ENCODE data around the gene STK24. TPM values are rescaled to one million over a fixed set of nuclear protein-coding genes. Genes with fewer than 3 reads are reported as not detected.
A peak's percentile ranks its signal among the peaks of the same experiment; 100 is the strongest.

The STK24 gene
- total RNA-seq, 1 donor from 2014 or later = 44.2 TPM

- ATAC-seq (no peak), DNase-seq (ENCODE audit: low spot score) (no peak)
- intact Hi-C loops (cut with DNase I) = no loop called here
These were observed 12.7 kb downstream of the STK24 start for GRCh38 chr13:98564204-98564603.

- no peak for DNase-seq (ENCODE audit: low spot score)
- no peak for ATAC-seq
- intact Hi-C loops (cut with DNase I) = no loop called here
These were observed 13.8 kb downstream of the STK24 start for GRCh38 chr13:98563071-98563470.

DNA sequence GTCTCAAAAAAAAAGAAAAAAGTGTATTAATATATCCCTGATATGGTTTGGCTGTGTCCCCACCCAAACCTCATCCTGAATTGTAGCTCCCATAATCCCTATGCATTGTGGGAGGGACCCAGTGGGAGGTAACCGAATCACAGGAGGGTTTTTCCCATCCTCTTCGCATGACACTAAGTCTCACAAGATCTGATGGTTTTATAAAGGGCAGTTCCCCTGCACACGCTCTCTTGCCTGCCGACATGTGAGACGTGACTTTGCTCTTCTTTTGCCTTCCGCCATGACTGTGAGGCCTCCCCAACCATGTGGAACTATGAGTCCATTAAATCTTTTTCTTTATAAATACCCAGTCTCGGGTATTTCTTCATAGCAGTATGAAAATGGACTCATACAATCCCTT, 17.7 kb downstream of the STK24 start:
- DNase-seq (ENCODE audit: low spot score) = no peak
- intact Hi-C loops (cut with DNase I) = no loop called here
- no peak for ATAC-seq

GRCh38 chr13:98557937-98558792, 18.7 kb downstream of the STK24 start:
- DNase-seq (ENCODE audit: low spot score) (no peak), ATAC-seq (no peak)
- intact Hi-C loops (cut with DNase I) = no loop called here

- no peak for DNase-seq (ENCODE audit: low spot score)
- intact Hi-C loops (cut with DNase I) = no loop called here
- no peak for ATAC-seq
These were observed 19.8 kb downstream of the STK24 start for GRCh38 chr13:98556968-98557631.

DNA sequence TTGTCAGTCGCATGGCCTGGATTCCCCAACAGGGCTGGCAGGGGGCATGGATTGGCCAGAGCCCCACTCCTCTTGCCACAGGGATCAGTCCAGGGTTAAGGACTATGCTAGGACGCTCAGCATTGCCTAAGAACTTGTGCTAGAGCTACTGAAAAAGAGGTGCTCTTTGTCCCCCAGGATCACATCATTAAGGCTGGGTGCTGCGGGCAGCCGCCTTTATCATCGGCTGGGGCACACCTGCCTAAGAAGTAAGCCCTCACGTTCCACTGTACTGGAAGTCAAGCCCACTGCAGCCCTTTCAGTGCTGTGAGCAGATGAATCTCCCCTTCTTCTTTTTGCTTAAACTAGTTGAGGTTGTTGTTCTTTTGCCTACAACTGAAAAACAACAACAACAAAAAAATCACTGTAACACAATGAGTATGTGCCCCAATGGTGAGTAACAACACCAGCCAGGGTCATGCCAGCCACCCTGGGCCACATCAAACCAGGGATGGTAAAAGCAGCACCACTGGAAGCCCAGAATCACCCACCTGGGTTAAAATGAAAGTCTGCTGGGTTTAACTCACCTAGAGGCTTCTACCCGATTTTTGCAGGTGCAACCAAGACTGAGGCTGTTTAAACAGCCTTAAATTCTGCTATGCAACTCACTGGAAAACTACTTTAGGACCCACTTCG, 20.6 kb downstream of the STK24 start:
- no peak for DNase-seq (ENCODE audit: low spot score)
- intact Hi-C loops (cut with DNase I) = no loop called here
- ATAC-seq = no peak

DNA sequence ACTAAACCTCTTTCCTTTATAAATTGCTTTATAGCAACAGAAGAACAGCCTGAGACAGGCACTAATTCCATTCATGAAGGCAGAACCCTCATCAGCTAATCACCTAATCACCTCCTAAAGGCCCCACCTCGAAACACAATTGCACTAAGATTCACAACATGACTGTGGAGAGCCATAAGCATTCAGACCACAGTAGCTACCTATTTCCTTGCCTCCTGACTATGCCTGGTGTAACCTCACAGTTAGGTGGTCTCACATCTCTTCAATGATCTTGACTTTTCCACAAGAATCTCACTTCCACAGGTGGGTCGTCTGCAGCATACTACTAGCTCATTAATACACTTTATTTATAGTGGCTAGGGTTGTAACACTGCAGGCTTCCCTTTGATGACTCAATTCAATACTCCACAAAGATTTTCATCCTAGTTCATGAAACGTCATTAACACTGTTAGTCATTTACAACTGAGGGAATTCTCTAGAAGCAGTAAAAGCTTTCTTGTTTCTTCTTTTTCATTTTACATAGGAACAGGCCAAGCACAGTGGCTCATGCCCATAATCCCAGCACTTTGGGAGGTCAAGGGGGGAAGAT, 27.1 kb downstream of the STK24 start:
- DNase-seq (ENCODE audit: low spot score) (no peak), ATAC-seq (no peak)
- intact Hi-C loops (cut with DNase I) = no loop called here

DNA sequence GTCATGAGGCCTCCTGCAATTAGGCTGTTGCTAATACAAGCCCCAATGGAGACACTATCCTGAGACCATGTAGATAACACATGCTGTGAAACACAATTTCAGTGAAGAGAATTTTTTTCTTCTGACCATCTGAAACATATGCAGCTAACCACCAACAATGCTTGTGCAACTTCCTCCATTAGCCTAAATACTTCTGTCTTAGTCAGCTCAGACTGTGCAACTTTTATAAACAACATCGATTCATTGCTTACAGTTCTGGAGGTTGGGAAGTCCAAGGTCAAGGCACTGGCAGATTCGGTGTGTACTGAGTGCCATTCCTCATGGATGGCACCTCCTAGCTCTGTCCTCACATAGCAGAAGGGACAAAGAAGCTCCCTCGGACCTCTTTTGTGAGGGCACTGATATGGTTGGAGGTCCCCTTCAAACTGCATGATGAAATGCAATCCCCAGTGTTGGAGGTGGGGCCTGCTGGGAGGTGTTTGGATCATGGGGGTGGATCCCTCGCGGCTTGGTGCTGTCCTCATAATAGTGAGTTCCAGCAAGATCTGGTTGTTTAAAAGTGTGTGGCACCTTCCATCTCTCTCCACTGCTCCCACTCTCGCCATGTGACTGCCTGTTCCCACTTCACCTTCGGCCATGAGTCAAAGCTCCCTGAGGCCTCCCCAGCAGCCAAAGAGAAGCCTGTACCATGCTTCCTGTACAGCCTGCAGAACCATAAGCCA, 27.7 kb downstream of the STK24 start:
- DNase-seq (ENCODE audit: low spot score) = no peak
- peak; percentile 9 for ATAC-seq
- intact Hi-C loops (cut with DNase I) = no loop called here

- intact Hi-C loops (cut with DNase I) = no loop called here
- no peak for ATAC-seq
- no peak for DNase-seq (ENCODE audit: low spot score)
These were observed 28.7 kb downstream of the STK24 start for GRCh38 chr13:98548230-98548629.

- intact Hi-C loops (cut with DNase I) = no loop called here
- ATAC-seq (no peak), DNase-seq (ENCODE audit: low spot score) (no peak)
These were observed 29.5 kb downstream of the STK24 start for GRCh38 chr13:98547455-98547854.

- ATAC-seq (no peak), DNase-seq (ENCODE audit: low spot score) (no peak)
- intact Hi-C loops (cut with DNase I) = no loop called here
These were observed 30.5 kb downstream of the STK24 start for GRCh38 chr13:98546402-98546801.

GRCh38 chr13:98544104-98544710, 32.7 kb downstream of the STK24 start:
- intact Hi-C loops (cut with DNase I) = no loop called here
- peak; percentile 22 for ATAC-seq
- no peak for DNase-seq (ENCODE audit: low spot score)

- peak; percentile 47 for ATAC-seq
- no peak for DNase-seq (ENCODE audit: low spot score)
- intact Hi-C loops (cut with DNase I) = no loop called here
These were observed 33.4 kb downstream of the STK24 start for GRCh38 chr13:98543378-98544103.

DNA sequence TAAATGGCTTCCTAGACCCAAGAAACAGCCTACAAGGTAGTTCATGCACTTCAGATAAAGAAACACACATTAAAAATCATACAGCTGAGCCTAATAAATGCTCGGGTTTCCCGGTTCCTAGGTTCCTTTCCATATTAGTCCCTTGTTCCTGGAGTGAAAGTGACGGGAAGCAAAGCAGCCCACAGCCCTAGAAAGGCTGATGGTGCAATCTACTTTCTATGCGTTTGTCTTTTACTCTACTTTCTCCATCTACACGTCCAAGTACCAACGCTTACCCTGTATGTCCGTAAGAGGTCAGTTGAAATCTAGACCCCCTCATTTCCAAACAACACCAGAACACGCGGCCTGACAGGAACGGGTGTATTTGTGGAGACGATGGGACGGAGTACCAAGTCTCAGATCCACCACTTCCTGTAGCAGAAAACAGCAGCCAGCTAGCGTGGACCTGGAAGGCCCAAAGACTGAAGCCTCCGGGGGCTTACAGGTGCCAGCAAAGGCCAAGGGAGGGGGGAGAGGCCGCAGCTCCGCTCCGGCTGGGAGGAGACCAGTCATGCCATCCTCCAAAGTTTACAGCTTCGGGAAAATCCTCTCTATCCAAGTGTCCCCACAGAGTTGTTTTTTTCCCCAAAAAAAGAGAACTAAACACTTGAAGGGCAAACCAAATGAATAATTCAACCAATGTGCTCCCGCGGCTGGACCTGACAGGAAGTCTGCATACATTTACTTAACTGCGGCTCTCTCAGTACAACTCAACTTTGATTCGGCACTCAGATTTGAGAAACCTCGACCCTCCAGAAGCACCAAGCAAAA, 34.1 kb downstream of the STK24 start:
- DNase-seq (ENCODE audit: low spot score) = no peak
- intact Hi-C loops (cut with DNase I) = no loop called here
- ATAC-seq = peak; percentile 33

DNA sequence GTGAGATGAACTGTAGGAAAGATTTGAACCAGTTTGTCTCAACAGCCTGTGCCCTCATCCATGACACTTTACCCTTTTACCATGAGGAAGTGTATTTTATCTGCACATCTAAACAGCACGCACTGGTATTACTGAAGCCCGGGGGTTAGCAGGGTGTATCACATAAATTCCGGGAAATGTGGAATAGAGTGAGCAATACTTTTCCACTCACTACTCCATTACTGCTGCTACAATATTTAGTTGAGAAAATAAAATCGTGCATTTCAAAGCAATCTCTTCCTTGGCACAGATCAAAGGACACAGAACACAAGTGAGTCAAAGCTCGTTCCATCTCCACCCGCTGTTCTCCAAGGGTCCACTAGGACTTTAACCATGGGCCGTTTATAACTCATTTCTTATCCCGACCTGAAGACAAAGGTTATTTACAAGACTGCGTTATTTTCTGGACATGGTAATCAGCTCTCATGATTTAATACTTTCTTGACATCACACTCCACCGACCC, 35.2 kb downstream of the STK24 start:
- intact Hi-C loops (cut with DNase I) = no loop called here
- ATAC-seq = peak; percentile 20

DNA sequence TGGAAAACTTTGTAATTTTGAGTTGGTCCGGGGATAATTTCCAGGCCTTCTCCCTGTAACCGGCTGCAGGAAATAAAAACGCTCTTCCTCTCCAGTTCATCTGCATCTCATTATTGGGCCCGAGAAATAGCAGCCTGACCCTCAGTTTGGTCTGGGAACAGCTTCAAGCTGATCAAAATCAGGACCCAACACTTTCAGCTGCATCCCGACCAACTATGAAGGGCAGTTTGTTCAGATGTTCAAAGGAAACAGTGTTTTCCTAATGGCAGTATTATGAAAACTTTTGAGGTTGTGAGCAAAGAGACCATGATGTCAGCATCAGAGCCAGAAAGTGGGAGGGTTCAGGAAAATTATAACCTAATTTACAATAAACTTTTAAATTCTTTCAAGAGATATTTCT, 35.7 kb downstream of the STK24 start:
- ATAC-seq (peak; percentile 45), DNase-seq (ENCODE audit: low spot score) (no peak)
- intact Hi-C loops (cut with DNase I) = no loop called here

More for the DNA sequence above, 35.2 kb downstream of the STK24 start:
- no peak for DNase-seq (ENCODE audit: low spot score)

GRCh38 chr13:98540476-98540875, 36.4 kb downstream of the STK24 start:
- ATAC-seq (no peak), DNase-seq (ENCODE audit: low spot score) (no peak)
- intact Hi-C loops (cut with DNase I) = no loop called here

Data from sciatic nerve (tissue), 2 donors.